GM20431 (cell line): ENCODE data around the gene ITGA11.

Experiments used
- in situ Hi-C: fragments of 300-500 bp; cut with MseI, MboI; formaldehyde crosslinking; loops from one replicate; pipeline ENCODE4 v1.15.0; 2020; ENCODE audit warnings: low sequenced_read_pairs; ENCODE audit not compliant: unreplicated experiment

The ITGA11 gene

DNA sequence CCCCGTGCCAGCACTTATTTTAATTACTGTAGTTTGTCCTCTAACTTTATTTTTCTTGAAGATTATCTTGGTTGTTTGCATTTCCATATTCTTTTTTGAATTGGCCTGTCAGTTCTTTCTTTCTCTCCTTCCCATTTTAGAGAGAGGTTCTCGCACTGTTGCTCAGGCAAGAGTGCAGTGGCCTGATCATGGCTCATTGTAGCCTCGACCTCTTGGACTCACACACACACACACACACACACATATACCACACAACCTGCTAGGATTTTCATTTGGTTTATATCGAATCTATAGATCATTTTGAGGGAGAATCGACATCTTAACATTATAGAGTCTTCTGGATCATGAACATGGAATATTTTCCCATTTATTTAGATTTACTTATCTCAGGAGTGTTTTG is 145.7 kb downstream of the ITGA11 start:
- in situ Hi-C loops: no loop called here

DNA sequence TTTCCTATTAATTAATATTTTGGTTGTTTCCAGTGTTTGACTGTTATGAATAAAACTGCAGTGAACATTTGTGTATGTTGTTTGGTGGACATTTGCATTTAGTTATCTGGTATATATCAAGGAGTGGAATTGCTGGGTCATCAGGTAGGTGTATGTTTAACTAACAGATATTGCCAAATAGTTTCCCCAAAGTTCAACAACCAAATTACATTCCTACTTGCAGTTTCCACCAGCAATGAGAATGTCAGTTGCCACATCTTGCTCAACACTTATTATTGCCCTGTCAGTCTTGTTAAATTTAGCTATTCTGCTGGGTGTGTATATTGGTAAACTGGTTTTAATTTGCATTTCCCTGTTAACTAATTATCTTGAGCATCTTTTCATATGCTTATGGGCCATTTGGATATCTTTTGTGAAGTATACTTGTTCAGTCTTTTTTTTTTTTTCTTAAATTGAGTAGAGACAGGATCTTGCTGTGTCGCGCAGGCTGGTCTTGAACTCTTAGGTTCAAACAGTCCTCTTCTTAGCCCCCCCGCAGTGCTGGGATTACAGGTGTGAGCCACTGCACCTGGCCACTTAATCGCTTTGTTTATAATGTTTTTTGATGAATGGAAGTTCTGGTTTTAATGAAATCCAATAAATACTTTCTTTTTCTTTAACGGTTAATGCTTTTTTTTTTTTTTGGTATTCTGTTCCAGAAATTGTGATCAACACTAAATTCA is 146.5 kb downstream of the ITGA11 start:
- in situ Hi-C loops: no loop called here

GRCh38 chr15:68284616-68285258 is 147.2 kb downstream of the ITGA11 start:
- in situ Hi-C loops: no loop called here

GRCh38 chr15:68283401-68283800 is 148.6 kb downstream of the ITGA11 start:
- in situ Hi-C loops: no loop called here

DNA sequence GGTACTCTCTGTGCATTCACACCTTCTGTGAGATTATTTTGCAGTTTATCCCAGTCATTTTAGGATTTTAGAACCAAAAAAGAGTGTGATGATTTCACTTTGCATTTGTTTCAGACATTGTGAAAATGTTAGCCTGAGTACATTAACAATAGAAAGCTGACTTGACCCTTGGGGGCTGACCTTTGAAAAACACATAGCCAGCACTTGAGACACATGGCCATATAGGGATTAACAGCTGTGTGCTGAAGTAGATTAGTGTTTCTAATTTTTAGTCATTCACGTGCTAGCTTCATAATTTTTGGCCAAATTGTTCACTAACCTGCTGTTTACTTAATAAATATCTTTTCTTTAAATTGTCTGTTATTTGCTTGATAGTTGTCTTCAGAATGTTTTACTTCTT is 151.0 kb downstream of the ITGA11 start:
- in situ Hi-C loops: no loop called here

GRCh38 chr15:68279779-68280753 is 151.9 kb downstream of the ITGA11 start:
- in situ Hi-C loops: no loop called here

GRCh38 chr15:68278595-68279405 is 153.2 kb downstream of the ITGA11 start:
- in situ Hi-C loops: no loop called here

DNA sequence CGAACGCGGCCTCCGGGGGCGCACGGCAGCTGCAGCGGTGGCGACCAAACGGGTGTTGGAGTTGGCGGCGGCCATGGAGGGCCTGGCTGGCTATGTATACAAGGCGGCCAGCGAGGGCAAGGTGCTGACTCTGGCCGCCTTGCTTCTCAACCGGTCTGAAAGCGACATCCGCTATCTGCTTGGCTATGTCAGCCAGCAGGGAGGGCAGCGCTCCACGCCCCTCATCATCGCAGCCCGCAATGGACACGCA is 153.7 kb downstream of the ITGA11 start:
- in situ Hi-C loops: no loop called here

GRCh38 chr15:68277603-68278344 is 154.2 kb downstream of the ITGA11 start, which contains the start of gene FEM1B:
TSS of gene FEM1B (plus strand) at chr15:68277745. CDS start at chr15:68278418, 673 bp downstream.
- in situ Hi-C loops: no loop called here

- in situ Hi-C loops: no loop called here
Observed at GRCh38 chr15:68277131-68277602, 154.8 kb downstream of the ITGA11 start.

DNA sequence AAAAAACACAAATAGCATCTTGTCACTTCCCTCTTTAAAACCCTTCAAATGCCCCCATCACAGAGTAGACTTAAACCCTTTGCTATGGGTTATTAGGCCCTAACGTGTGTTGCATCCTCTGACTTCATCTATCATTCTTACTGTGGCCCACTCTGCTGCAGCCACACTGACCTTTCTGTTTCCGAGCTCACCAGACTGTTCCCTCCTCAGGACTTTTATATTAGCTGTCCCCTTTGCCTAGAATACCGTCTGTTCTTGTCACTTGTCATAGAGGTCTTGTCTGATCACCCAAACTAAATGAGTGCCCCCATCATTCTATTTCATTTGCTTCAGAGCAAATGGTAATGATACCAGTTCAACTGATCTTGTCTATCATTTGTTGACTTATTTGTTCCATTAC is 155.3 kb downstream of the ITGA11 start:
- in situ Hi-C loops: no loop called here

- in situ Hi-C loops: no loop called here
Observed at GRCh38 chr15:68275165-68275746, 156.7 kb downstream of the ITGA11 start.

GRCh38 chr15:68274201-68274848 is 157.6 kb downstream of the ITGA11 start:
- in situ Hi-C loops: no loop called here

GRCh38 chr15:68272721-68273271 is 159.2 kb downstream of the ITGA11 start:
- in situ Hi-C loops: no loop called here

DNA sequence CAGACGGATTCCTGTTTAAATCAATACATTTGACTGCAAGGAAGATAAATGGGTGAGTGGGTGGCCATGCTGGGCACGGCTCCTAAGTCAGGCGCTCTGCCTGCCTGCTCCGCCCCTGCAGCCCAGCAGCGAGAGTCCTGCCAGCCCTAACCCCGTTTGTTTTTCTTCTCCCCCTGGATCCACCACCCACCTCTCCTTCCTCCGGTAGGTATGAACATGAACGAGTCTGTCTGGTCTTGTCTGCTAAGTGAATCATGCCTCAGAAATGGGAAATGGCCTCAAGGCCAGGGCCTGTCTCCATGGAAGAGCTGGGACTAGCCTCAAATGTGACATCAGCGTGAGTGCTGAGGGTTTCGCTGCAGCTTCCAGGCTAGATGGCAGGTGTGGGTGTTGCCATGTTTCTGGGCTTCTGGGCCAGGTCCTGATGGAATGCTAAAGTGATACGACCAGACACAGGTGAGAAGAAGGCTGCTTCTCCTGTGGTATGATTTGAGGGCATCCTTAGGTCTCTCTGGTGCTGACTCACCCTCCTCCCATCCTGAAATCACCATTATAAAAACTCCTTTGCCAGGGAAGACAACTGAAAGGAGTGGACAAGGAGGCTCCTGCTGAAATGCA is 160.0 kb downstream of the ITGA11 start:
- in situ Hi-C loops: no loop called here

DNA sequence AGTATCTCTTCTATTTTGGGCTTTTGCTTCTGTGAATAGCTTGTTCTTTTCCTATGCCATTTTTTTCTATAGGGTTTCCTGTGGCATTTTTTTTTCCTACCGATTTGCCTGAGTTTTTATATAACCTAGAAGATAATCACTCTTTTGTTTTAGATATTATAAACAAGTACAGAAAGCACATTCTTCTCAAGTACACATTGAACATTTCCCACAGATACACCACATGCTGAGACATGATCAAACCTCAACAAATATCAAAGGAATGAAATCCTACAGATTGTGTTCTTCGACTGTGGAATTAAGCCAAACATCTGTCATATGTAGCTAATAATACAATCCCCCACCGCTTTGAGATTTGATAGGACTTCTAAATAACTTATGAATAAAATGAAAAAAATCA is 163.6 kb downstream of the ITGA11 start:
- in situ Hi-C loops: no loop called here

DNA sequence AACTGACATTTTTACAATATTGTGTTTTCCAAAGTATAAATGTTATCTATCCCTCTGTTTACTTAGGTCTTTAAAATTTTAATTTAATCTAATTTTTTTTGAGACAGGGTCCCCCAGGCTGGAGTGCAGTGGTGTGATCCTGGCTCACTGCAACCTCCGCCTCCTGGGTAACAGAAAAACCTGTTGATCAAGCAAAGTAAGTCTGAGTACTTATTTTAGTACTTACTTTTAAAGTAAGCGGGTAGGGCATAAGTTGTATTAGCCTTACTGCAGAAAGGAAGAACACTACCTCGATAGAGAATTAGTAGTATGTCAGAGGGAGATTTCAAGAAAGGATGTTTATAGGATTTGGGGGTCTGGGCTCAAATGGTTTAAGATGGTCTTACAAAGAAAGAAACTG is 166.3 kb downstream of the ITGA11 start:
- in situ Hi-C loops: no loop called here

- in situ Hi-C loops: no loop called here
Observed at GRCh38 chr15:68265081-68265480, 166.9 kb downstream of the ITGA11 start.
